ENCODE results near the gene ENPP6. TPM values are rescaled to one million over a fixed set of nuclear protein-coding genes. Genes with fewer than 3 reads are reported as not detected.

The ENPP6 gene
- total RNA-seq, 1 donor from 2014 or later: not detected

DNA sequence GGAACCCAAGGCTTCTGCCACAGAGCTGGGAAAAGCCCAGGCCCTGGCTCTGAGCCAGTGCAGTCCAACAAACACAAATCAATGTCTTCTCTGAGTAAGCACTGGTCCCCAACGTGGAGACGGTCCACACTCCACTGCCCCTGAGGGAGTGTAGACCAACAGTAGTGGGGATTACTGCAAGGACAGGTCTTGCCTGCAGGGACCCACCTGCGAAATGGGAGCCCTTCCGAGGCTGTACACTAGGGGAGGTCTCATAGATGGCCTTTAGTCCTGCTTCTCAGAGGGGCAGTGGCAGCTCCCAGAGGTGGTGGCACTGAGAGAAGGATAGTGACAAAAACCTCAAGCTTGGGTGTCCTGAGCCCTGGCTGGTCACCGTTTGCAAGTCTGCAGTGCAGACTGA lies 19.5 kb downstream of the ENPP6 start:
- Mint-ChIP-seq H3K4me3 (ENCODE audit: low read depth) (no peak overlapping the region), H3K27me3 (no peaks in the 10 kb centered on the region), H3K9me3 (ENCODE audit: low read depth) (peaks cover 7% of the 10 kb centered on the region), H3K27ac (no peak overlapping the region), H3K36me3 (ENCODE audit: insufficient read depth) (no peaks in the 10 kb centered on the region), H3K4me1 (ENCODE audit: low read depth) (peaks cover 17% of the 10 kb centered on the region)
- DNase-seq (ENCODE audit: low spot score, unreplicated experiment): no peak
- TF ChIP-seq, protein P1, sequence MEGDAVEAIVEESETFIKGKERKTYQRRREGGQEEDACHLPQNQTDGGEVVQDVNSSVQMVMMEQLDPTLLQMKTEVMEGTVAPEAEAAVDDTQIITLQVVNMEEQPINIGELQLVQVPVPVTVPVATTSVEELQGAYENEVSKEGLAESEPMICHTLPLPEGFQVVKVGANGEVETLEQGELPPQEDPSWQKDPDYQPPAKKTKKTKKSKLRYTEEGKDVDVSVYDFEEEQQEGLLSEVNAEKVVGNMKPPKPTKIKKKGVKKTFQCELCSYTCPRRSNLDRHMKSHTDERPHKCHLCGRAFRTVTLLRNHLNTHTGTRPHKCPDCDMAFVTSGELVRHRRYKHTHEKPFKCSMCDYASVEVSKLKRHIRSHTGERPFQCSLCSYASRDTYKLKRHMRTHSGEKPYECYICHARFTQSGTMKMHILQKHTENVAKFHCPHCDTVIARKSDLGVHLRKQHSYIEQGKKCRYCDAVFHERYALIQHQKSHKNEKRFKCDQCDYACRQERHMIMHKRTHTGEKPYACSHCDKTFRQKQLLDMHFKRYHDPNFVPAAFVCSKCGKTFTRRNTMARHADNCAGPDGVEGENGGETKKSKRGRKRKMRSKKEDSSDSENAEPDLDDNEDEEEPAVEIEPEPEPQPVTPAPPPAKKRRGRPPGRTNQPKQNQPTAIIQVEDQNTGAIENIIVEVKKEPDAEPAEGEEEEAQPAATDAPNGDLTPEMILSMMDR (IDR thresholded peaks at IDR 0.05; ENCODE audit: unreplicated experiment): no peak

DNA sequence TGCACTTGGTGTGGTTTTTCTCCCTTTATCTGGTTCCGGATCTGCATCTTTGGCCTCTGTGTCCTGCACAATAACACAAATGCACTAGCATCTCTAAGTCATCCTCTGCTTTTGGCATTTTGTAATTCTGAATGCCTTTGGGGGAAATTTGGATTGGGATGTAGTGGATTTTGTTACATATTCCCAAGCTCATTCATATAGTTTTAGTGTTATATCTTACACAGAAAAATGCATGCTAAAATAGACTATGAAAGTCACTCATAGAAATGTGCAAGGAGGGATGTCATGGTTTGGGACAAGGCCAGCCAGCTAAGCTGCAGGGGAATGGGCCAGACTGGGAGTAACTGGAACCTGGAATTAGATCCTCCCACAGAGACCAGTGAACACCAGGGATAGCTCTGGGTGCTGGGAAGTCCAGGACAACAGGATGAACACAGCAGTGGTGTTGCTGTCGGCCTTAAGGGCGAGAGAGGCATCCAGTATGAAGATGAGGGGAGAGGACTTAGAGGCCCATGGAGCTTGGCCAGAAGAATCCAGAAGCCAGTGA lies 20.1 kb downstream of the ENPP6 start:
- DNase-seq (ENCODE audit: low spot score, unreplicated experiment): no peak
- TF ChIP-seq, protein P1 (IDR thresholded peaks at IDR 0.05; ENCODE audit: unreplicated experiment): no peak
- no peaks in the 10 kb centered on the region for H3K36me3 Mint-ChIP-seq (ENCODE audit: insufficient read depth)
- no peaks in the 10 kb centered on the region for H3K27me3 Mint-ChIP-seq
- H3K27ac Mint-ChIP-seq: no peak overlapping the region
- peaks cover 10% of the 10 kb centered on the region for H3K9me3 Mint-ChIP-seq (ENCODE audit: low read depth)
- H3K4me1 Mint-ChIP-seq (ENCODE audit: low read depth): peaks cover 16% of the 10 kb centered on the region
- H3K4me3 Mint-ChIP-seq (ENCODE audit: low read depth): no peak overlapping the region

DNA sequence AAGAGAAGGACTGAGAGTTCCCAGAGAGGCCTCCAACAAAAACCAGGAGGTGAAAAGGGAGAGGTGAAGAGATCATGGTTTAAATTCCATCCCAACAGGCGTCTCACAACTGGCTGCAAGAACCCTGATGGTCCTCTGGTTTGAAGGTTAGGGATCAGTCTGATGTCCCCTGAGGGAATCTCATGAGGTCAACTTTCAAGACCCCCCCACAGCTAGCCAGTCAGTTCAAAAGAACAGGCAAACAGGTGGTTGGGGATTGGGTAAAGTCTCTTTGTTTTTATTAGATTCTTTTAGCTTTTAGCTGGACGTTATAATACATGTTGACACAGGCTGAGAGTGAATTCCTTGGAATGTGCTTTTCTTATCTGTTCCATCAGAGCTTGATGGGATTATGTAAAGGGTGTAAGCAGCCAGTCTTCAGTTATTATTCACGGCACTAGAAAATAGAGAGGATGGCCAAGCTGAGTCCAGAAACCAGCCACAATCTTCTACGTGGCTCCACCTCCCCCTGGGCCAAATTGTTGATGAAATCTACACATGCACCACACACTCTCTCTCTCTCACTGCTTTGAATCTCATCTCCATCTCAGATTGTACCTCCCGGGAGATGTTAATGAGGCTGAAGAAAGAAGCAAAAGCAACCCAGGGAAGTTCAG lies 20.8 kb downstream of the ENPP6 start:
- H3K4me1 Mint-ChIP-seq (ENCODE audit: low read depth): peaks cover 10% of the 10 kb centered on the region
- H3K36me3 Mint-ChIP-seq (ENCODE audit: insufficient read depth): no peaks in the 10 kb centered on the region
- H3K9me3 Mint-ChIP-seq (ENCODE audit: low read depth): peaks cover 6% of the 10 kb centered on the region
- H3K27ac Mint-ChIP-seq: no peak overlapping the region
- TF ChIP-seq, protein P1 (IDR thresholded peaks at IDR 0.05; ENCODE audit: unreplicated experiment): no peak
- no peak for DNase-seq (ENCODE audit: low spot score, unreplicated experiment)
- no peaks in the 10 kb centered on the region for H3K27me3 Mint-ChIP-seq
- no peak overlapping the region for H3K4me3 Mint-ChIP-seq (ENCODE audit: low read depth)

DNA sequence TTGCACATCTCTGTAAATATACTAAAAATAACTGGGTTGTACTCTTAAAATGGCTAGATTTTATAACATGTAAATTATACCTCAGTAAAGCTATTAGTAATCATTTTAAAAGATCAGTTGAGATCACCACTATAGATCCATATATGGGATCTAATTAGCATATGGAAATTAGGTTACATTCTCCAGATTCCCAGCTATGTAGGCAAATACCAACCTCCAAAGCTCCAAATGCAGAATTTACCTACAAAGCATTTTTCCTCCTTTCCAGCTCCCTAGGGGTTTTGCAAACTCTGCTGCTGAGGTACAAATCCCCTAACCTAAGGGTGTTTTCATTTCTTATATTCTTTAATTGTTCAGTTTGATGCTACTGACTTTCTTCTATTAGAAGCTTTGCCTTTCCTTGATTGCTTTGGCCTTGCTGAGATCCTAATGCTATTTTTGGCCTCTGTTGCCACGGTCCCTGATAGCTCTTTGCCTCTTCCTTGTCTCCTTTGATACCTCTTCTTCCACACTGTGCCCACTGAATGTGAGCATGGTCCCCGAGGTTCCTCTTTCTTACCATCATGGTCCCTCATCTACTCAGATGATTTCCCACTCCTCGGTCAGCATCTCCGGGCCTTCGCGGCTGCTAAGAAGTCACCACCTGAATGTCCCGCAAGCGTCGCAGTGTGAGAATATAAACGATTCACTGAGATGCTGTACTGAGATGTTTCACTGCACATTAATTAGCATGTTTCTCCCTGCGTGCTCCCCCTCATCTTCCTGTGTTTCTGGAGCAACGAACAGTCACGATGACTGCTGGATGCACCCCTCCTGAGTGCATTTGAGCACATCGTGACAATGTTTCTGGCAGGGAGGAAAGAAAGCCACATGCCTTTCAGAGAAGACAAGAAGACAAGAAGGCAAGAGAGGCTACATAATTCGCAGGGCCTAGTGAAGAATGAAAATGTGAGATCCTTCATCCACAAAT lies 23.8 kb downstream of the ENPP6 start:
- DNase-seq (ENCODE audit: low spot score, unreplicated experiment): no peak
- Mint-ChIP-seq H3K27ac (no peak overlapping the region), H3K27me3 (no peaks in the 10 kb centered on the region), H3K36me3 (ENCODE audit: insufficient read depth) (no peaks in the 10 kb centered on the region), H3K4me1 (ENCODE audit: low read depth) (peaks cover 2% of the 10 kb centered on the region), H3K9me3 (ENCODE audit: low read depth) (peaks cover 2% of the 10 kb centered on the region), H3K4me3 (ENCODE audit: low read depth) (no peak overlapping the region)
- TF ChIP-seq, protein P1 (IDR thresholded peaks at IDR 0.05; ENCODE audit: unreplicated experiment): no peak

DNA sequence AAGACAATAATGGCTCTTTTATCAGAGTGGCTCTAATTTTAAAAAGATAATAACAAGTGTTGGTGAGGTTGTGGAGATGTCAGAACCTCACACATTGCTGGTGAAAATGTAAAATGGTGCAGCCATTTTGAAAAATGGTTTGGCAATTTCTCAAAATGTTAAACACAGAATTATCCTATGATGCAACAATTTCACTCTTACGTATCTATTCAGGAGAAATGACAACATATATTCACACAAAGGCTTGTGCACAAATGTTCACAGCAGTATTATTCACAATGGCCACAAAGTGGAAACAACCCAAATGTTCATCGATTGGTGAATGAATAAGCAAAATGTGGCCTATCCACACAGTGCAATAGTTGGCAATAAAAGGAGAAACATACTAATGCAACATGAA lies 24.7 kb downstream of the ENPP6 start:
- H3K4me1 Mint-ChIP-seq (ENCODE audit: low read depth): peaks cover 2% of the 10 kb centered on the region
- TF ChIP-seq, protein P1 (IDR thresholded peaks at IDR 0.05; ENCODE audit: unreplicated experiment): no peak
- no peak for DNase-seq (ENCODE audit: low spot score, unreplicated experiment)
- peaks cover 2% of the 10 kb centered on the region for H3K9me3 Mint-ChIP-seq (ENCODE audit: low read depth)
- H3K27me3 Mint-ChIP-seq: no peaks in the 10 kb centered on the region
- H3K27ac Mint-ChIP-seq: no peak overlapping the region
- H3K4me3 Mint-ChIP-seq (ENCODE audit: low read depth): no peak overlapping the region
- H3K36me3 Mint-ChIP-seq (ENCODE audit: insufficient read depth): no peaks in the 10 kb centered on the region

Measured in progenitor cell of endocrine pancreas (in vitro differentiated cells).